GM19025 (cell line): ENCODE data around the gene PACS2.
"Not testable (repeated sequence)": the region's sequence is repeated elsewhere in the genome, so short reads cannot be mapped to it uniquely, and the experiment has no call there.

Experiments used
- ATAC-seq: cut with Tn5 transposase; IDR thresholded peaks from one replicate; pipeline ENCODE4 v1.9.1; 2021; ENCODE audit warnings: mild to moderate bottlenecking, low read depth, moderate library complexity; ENCODE audit not compliant: unreplicated experiment

PACS2 gene

GRCh38 chr14:105313381-105314286 is 914 bp upstream of the PACS2 start:
- no peak for ATAC-seq

DNA sequence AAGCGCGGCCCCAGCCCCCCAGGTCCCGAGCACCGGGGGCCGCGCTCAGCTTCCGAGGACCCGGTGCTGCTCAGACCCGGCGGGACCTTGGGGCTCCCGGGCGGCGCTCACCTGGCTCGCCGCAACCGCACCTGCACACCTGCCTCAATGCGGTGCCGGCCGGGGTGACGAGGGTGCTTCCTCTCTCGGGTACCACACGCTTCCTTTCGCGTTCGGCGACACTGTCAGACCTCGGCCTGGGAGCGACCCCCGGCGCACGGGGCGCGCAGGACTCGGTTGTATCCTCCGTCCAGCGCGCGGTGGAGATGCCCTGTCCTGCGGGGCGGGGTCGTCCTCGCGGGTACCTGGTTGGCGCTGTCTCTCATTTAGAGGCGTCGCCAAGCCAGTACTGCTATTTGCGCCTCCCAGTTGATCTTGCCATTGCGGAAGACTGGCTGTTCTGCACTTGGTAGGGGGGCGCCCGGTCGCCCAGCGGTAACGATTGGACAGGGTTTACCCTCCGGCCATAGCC is 718 bp downstream of the PACS2 start:
- ATAC-seq, result peak; percentile 7

DNA sequence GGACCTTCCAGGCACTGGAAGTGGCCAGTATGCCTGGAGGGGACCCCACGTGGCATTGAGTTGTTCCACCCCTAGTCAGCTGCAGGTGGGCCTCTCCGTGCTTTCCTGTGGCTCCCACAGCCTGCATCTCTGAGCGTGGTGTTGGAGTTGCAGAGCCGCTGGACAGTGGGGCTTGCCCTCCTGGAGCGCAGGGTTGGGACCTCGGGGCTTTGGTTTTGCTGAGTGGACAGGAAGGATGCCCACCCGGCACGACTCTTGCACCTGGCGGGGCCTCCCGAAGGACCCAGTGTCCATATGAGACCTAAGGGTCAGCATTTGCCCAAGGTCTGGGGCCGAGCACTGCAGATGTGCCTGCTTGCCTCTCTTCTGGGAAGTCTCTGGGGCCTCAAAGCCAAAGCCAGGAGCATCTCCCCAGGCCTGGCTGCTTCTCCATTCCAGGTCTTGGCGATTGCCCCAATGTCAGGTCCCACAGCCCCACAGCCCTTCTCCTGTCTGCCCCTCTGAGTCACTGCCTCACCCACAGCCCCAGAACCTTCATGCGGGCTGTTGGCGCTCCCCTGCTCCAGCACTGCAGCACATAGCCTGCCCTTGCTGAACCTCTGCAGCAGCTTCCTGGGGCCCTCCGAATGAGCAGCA is 1.5 kb downstream of the PACS2 start:
- ATAC-seq, result no peak

DNA sequence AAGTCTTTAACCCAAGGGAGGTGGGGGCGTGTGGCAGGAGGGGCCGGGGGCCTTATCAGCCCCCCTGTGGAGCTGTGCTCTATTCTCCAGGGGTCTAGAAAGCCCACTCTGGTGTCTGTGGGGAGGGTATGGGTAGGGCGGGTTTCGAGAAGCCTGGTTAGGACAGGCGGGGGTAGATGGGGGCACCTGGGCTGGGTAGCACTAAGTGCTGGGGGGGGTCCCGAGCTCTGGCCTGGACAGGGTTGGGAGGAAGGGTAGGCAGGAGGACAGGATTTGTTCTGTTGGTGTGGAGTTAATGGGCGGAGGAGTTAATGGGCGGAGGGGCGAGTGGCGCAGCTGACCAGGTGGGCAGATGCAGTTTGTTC is 2.0 kb downstream of the PACS2 start:
- no peak for ATAC-seq

DNA sequence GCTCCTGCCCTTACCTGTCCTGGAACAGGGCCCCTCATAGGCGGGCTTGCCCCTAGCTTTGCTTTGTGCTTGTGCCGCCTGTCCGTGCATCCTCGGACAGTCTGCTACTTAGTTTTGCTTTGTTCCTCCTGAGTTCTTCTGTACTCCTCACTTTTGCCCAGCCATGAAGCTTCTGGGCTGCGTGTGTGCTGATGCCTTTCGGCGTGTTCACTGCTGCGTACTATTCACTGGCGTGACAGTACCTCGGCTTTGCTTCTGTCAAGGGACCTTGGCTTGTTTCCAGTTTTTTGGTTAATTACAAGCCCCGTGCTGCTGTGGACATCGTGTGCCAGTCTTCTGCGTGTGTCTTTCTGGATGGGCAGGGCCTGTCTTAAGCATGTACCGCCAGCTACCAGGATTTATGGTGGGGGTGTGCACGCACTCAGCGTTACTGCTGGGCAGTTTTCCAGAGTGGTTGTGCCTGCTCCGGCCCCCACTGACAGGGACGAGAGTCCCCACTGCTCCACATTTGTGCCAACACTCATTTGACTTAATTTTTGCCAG is 2.5 kb downstream of the PACS2 start:
- no peak for ATAC-seq

DNA sequence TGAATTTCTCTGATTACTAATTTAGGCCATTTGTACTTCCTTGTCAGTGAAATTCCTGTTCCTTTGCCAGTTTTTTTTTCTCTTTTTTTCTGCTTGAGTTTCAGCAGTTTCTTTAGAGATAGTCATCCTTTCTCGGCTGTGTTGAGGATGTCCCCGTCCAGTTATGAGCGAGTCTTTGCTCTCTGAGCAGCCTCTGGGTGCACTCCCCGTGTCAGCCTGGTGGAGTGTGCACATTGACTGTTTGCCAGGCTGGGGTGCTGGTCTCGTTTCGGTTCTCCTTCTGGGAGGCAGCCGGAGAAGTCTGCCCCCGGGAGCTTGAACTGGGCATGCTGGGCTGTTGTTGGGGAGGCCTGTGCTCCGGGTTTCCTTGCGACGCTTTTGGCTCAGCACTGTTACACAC is 3.0 kb downstream of the PACS2 start:
- ATAC-seq, result no peak

DNA sequence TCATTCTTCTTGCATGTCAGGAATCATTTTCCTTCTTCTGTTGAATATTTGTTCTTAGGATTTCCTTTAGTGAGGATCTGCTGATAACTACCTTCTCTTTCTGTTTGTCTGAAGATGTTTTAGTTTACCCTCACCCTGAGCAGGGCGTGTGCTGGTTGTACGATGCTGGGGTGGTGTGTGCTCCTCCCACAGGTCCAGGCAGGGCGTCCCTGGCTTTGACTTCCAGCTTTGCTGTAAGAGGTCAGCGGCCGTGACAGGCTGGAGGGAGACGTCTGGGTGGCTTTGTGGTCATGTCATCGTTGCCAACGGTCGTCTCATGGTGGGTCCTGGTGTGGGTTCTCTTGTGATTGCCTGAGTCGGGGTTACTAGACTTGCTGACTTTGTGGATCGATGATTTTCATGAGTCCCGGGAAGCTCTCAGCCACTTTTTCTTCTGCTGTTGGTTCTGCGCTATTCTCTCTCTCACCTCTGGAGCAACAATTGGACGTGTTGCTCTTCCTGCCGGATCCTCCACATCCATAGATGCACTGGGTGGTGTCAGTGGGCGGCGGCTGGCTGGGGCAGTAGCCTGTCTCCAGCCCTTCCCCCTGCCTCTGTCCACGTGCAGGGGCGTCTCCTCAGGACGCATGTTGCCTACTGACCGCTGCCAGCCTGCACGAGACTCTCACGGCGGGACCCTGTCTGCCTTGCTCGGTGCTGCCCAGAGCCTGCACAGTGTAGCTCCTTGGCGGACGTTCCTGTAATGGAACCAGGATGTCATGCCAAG is 8.4 kb downstream of the PACS2 start:
- ATAC-seq, result no peak

DNA sequence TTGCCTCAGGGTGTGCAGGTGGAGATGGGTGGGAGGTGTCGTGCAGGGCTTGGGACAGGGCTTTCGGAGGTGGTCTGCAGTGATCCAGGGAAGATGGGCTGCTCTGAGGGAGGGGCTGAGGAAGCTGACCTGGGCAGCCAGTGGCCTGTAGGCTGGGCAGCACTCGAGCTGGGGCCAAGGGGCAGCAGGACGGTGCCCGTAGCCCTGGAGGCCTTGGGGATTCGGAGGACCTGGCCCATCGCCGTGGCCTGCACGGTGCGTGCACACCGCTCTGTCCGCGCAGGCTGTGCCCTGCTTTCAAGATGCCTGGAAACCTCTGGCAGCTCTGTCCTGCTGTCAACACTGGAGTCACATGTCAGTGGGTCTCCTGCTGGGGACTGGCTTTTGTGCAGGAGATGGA is 9.1 kb downstream of the PACS2 start:
- no peak for ATAC-seq

GRCh38 chr14:105324080-105324778 is 9.7 kb downstream of the PACS2 start:
- ATAC-seq, result no peak

DNA sequence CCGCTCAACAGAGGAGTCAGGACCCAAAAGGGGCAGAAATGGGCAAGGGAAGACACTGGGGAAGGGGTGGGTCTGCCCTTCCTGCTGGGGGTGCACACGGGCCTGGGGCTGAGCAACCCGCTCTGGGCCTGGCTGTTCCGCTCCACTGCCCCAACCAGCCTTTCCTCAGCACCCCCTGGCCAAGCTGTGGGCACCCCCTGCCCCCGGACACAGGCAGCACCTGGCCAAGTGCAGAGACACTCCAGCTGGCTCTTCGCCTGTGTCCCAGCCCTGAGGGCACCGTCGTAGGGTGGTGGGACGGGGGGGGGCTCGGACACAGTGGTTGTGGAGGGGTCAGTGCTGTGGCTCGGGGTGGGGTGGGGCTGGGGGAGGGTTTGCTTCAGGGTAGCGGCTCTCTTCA is 10.3 kb downstream of the PACS2 start:
- ATAC-seq, result no peak

GRCh38 chr14:105325303-105325702 is 10.8 kb downstream of the PACS2 start:
- ATAC-seq, result no peak

DNA sequence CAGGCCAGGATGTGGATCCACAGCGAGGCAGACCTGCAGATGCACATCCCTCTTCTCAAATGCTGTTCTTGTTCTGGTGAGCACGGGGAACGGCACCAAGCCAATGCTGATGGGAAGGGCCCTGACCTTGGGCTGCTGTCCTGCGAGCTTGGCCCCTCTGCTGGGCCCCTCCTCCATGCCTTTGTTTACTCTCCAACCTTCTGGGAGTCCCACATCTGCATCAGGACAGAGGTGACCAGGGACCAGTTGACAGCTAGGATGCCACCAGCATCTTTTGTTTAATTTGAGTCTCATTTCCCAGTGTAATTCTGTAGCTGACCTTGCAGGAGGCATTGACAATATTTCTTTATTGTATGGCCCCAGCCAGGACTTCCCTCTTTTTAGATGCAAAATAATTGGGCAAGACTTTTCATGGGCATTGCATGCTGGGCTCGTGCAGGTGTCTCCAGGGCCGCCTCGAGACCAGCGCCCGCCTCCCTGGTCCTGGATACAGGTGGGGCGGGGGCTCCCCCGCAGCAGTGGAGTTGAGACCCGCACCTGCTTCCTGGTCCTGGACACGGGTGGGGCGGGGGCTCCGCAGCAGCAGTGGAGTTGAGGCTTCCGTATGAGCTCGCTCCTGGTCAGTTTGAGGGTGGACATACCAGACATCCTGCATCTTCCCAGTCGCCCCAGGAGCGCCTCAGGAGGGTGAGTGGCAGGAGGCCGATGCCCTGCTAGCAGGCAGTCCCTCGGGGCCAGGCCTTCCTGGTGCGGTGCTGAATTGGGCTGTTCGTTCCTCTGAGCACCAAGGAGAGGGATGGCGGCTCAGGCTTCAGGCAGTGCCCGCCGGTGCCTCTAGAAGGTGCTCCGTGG is 11.4 kb downstream of the PACS2 start:
- no peak for ATAC-seq

DNA sequence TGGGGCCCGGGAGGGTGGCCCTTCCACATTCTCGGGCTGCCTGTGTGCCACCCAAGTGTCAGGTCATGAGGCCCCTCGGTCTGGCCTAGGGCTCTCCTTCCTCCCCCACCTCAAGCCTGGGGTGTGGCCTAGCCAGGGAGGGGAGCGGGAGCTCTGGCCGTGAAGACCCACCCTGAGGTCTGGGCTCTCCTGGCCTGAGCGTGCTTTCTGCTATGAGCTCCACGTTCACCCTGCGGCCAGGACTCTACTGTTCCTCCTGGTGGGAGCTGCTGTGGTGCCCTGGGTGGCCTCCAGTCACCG is 12.0 kb downstream of the PACS2 start:
- ATAC-seq, result no peak

DNA sequence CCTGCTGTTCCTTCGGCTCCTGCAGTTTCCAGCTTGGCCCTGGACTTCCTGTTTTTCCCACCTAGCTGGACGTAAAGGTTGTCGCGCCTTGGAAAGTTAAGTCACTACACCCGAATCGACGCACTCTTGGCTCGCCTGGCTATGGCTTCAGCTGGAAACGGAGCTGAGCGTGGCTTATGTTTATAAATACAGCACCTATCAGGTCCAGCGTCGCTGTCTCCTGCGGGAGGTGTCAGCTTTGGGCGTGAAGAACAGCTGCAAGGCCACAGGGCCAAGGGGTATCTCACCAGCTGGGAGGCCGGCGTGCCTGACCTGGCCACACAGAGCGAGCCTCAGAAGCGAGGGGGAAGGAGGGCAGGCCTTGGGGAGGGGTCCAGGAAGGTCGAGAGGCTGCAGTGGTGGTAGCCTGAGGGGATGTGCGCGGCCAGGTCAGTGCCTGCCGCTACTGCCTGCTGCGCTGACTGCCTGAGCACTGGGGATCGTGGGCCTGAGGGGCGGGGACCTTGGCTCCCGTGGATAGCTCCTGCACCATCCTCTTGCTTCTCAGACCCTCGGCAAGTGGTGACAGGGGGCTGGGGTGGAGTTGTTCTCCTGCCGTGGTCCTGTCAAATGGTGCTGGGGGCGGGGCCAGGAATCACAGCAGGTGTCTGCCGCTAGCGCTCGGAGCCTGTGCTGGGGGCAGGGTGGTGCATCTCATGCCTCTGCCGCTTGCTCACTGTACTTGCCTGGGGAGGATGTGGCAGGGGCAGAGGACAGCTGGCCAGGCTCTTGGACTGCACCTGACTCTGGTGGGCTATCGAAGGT is 12.5 kb downstream of the PACS2 start:
- no peak for ATAC-seq

- not testable (repeated sequence) for ATAC-seq
Observed at GRCh38 chr14:105327695-105328045, 13.1 kb downstream of the PACS2 start.

GRCh38 chr14:105328070-105328677 is 13.6 kb downstream of the PACS2 start:
- no peak for ATAC-seq

DNA sequence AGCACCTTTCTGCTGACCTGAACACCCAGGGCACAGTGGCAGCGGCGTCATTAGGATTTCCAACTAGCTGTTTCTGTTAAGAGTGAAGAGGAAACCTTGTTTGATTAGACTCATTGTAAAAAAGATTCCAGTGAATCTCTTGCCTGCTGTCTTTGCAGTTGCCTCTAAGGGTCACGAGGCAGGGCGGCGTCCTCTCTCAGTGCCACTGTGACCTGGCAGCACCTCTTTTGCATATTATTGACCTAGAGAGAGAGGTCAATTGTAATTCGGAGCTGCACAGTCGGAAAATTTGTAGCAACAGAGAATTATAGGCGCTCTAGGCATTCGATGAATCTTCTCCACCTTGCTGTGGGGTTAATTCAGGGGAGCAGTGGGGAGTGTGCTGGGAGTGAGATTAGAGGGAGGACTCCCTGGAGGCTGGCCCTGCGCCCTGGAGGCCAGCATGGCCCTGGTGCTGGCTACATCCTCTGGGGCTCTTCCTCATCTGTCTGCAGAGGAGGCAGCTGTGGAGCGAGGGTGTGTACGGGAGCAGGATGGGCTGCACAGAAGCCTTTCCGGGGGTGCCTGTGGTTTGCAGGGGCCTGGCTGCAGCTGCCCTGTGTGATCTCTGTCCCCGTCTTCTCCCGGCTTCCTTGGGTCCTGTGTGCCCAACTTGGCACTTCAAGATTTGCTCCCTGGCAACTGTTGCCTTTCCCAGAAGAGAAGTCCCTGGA is 14.3 kb downstream of the PACS2 start:
- no peak for ATAC-seq
